HepG2 (cell line): ENCODE data around the gene DEFB131B. TPM values are rescaled to one million over a fixed set of nuclear protein-coding genes. Genes with fewer than 3 reads are reported as not detected.

Experiments
- AHDC1 ChIP-seq: sonication (generic); formaldehyde crosslinking; IDR thresholded peaks from 2 replicates; pipeline ENCODE4 v1.5.1; 2020; ENCODE audit warnings: mild to moderate bottlenecking, missing genetic modification reagents, borderline replicate concordance
- ARID5B ChIP-seq: IDR thresholded peaks from 2 replicates; pipeline ENCODE4 v1.4.0; 2020; ENCODE audit warnings: mild to moderate bottlenecking, missing genetic modification reagents
- BCL3 ChIP-seq: sonication (generic); formaldehyde crosslinking; IDR thresholded peaks from 2 replicates; pipeline ENCODE4 v1.5.1; 2020; ENCODE audit warnings: mild to moderate bottlenecking, missing genetic modification reagents, moderate library complexity
- PHF8 ChIP-seq: sonication (generic); formaldehyde crosslinking; IDR thresholded peaks from 2 replicates; pipeline ENCODE4 v1.5.0; 2020; ENCODE audit warnings: missing genetic modification reagents
- SALL2 ChIP-seq: sonication (generic); formaldehyde crosslinking; IDR thresholded peaks from 2 replicates; pipeline ENCODE4 v1.8.1; 2023; ENCODE audit warnings: mild to moderate bottlenecking, missing genetic modification reagents, inconsistent platforms
- SNAPC4 ChIP-seq: sonication (generic); formaldehyde crosslinking; IDR thresholded peaks from 2 replicates; pipeline ENCODE4 v1.4.0; 2020; ENCODE audit warnings: mild to moderate bottlenecking, missing genetic modification reagents
- ZNF276 ChIP-seq: sonication (generic); formaldehyde crosslinking; IDR thresholded peaks from 2 replicates; pipeline ENCODE4 v1.4.0; 2020; ENCODE audit warnings: mild to moderate bottlenecking, low read depth, missing genetic modification reagents
- ZNF562 ChIP-seq: sonication (generic); formaldehyde crosslinking; IDR thresholded peaks from 2 replicates; pipeline ENCODE4 v1.8.0; 2022; ENCODE audit warnings: missing genetic modification reagents, borderline replicate concordance
- ZNF713 ChIP-seq: sonication (generic); formaldehyde crosslinking; IDR thresholded peaks from 2 replicates; pipeline ENCODE4 v1.4.0; 2020; ENCODE audit warnings: mild to moderate bottlenecking, missing genetic modification reagents
- polyA plus RNA-seq, 8 experiments: library from polyadenylated mRNA; depleted of rRNA in 3 of 8; stranded (reverse) in 7 of 8; unstranded in 1 of 8; fragments of >200 nt; fragmentation: Illumina TruSeq in 4 of 8; extraction: Trizol in 4 of 8; gene quantifications; 2 replicates each; pipeline versions ENCODE4 v1.2.1 to v1.2.3, GENCODE V29; 2011 to 2016; ENCODE audit warnings: low read depth in 4 of 8, missing spikeins in 1 of 8, mixed read lengths in 1 of 8; ENCODE audit not compliant: insufficient read depth in 1 of 8
- total RNA-seq, 5 experiments: library from RNA; depleted of rRNA; stranded (reverse); fragments of >200 nt; fragmentation: Illumina TruSeq; extraction: Trizol; gene quantifications; 2 replicates each; pipeline ENCODE4 v1.2.3, GENCODE V29; 2016; ENCODE audit warnings: low read depth in 1 of 5

Gene DEFB131B
- total and polyA plus RNA-seq, 2 of the 13 experiments (the other 11 are each of a cell fraction or from before 2014, with no cell fraction given) = not detected

GRCh38 chr11:71928737-71929443 lies 50.6 kb downstream of the DEFB131B start, which contains the start of gene RNF121 (continued):
- TF ChIP-seq ARID5B = peak; percentile 59; the same call in 1 of the 2 replicates
- TF ChIP-seq SALL2 (CRISPR knock-in tag) = no peak; the same call in 1 of the 2 replicates
- TF ChIP-seq ZNF562 = no peak
- no peak for TF ChIP-seq SNAPC4 (CRISPR knock-in tag)
- no peak for TF ChIP-seq ZNF276 (CRISPR knock-in tag)
- TF ChIP-seq PHF8 (CRISPR knock-in tag) = no peak; the same call in none of the 2 replicates
- no peak for TF ChIP-seq ZNF713 (CRISPR knock-in tag)
- no peak for TF ChIP-seq AHDC1
- TF ChIP-seq BCL3 (CRISPR knock-in tag) = peak; percentile 32; the same call in 1 of the 2 replicates
